Hypothalamus (tissue), 51 donors: ENCODE measurements around the gene PTPRT.
"Not testable (repeated sequence)": the region's sequence is repeated elsewhere in the genome, so short reads cannot be mapped to it uniquely, and the experiment has no call there.

Experiments
- DNase-seq, 51 donors: peaks; one replicate each; lab custom pipeline; 2025; lab: John Stamatoyannopoulos, UW

The PTPRT gene

GRCh38 chr20:43188234-43188653 lies 1.5 kb downstream of the PTPRT start:
- peak in 1 of 51 donors; percentile 42 for DNase-seq

DNA sequence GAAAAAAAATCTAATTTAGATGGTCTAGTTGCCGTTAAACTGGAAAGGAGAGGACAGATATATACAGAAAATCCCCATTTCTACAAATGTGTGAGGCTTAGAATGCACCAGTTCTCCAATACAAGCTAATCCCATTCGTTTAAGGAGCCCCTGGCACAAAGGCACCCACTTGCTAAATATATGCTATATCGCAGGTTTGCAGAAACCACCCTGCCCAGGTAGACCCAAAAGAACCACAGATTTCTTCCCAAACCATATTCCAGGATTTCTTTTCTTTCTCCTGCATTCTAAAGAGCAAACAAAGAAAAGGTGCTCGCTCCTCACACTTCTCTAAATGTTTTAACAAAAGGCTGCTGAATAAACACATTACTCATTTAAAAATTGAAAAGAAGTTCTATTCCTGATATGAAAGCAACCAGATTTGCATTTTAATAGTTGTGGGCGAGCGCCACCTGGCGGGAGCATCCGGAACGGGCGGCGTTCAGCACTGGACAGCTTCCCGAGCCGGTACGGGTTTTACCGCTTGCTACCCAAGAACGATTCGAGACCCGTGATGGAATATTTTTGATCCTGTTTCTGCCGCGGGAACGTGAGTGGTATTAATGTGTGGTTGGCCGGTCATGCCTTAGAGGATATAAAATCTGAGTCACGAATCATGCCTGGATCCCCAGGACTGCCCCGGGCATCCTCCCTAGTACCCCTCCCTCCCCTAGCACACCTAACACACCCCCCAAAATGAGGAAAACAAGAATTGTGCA lies 2.1 kb downstream of the PTPRT start:
- DNase-seq = peak in 50 of 51 donors; percentile 6 to 92 (median 56)

DNA sequence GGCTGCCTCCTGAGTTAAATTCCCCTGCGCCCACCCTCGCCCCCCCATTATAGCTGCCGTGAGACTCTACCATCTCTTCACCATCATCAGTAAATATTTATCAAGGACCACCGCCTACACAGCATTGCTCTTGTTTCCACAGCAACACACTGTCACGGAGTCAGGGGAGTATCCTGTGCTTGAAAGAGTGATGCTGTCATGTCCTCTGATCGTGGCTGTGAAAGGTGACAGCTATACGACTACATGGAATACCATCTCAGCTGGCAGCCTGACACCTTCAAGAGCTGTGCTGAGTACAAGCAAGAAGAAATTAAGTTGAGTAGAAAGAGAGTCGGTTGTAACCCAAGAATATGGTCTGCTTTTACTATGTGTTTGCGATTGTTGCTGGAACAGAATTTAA lies 3.4 kb downstream of the PTPRT start:
- no peak for DNase-seq

- DNase-seq = no peak
Measured at GRCh38 chr20:43185901-43186300, 3.8 kb downstream of the PTPRT start.

- no peak for DNase-seq
Measured at GRCh38 chr20:43183536-43184070, 6.1 kb downstream of the PTPRT start.

- no peak for DNase-seq
Measured at GRCh38 chr20:43178080-43178479, 11.6 kb downstream of the PTPRT start.

DNA sequence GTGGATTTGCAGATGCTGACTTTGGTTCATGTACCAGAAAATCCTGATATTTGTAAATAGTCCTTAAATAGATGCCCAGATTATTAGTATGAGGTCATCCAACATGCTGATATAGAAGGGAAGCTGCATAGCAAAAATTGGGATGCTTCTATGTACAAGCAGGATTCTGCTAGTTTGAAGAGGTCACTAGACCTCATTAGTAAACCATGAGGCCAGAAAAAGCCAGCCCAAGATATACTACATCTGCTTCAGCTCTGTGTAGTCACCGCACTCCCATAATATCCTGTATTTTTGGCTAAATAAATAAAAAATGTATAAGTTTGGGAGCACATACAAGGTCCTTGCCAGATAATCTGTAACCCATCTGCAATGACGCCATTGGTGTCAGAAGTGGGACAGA lies 13.0 kb downstream of the PTPRT start:
- DNase-seq = no peak

DNA sequence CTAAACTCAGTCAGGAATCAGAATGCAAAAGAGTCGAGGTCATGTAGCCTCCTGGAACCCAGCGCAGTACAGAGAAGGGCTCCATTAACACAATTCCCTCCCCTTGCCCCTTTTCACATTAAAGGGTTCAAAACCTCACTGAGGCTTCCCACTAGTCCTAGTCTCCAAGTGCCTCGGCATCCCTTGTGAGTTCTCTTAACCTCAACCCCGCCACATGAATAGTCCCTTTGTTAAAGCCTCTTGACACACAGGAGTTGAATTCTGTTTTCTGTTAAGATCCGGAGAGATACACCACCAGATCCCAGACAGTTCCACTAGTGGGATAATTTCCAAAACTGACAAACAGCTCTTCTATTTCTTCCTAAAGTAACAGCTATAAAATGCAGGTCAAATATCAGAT lies 17.8 kb downstream of the PTPRT start:
- DNase-seq = no peak

DNA sequence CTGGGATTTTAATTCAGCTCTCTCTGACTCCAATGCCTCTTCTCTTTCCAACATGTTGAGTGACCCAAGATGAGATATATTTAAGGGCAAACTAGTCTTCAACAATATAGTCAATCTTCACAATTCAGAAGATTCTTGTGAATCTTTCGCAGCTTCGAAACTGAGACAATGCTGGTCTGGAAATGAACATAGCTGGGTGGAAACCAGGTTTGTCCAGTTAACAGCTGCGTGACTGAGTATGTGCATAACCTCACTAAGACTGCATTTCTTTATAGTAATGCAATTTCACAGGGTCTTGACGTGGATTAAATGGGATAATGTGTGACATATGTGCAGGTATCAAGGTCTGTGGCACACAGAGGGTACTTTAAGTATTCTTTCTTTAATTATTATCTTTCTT lies 18.9 kb downstream of the PTPRT start:
- DNase-seq = no peak

DNA sequence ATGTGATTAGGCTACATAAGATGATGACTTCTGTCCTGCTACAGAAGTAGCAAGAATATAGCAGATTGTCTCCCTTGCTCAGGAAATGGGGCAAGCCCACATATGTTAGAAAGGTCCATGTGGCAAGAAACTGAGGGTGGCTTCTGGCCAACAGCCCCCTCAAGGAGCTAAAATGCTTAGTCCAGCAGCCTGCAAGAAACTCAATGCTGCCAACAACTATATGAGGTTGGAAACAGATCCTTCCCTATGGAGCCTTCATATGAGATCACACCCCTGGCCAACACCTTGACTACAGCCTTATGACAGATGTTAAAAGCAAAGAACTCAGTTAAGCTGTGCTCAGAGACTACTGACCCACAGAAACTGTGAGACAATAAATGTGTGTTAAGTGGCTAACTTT lies 22.1 kb downstream of the PTPRT start:
- DNase-seq = no peak

DNA sequence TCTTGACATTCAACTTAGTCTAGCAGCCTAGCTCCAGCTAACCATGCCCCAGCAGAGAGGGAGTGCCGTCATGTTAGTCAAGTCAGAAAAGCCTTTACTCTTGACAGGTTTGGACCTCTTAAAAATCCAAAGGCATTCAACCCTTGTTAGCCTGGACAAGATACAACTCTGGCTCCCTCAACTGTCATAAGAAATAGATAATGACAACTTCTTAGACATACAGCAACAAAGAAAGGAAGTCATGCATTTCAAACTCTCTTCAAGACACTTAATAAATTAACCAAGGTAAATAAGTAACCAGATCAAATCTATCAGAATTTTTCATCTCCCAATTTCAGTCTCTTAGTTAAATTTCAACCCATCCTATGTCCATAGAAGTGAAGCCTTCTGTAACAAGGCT lies 22.7 kb downstream of the PTPRT start:
- no peak for DNase-seq

- DNase-seq = no peak
Measured at GRCh38 chr20:43165611-43166010, 24.1 kb downstream of the PTPRT start.

GRCh38 chr20:43164736-43165135 lies 25.0 kb downstream of the PTPRT start:
- not testable (repeated sequence) for DNase-seq

- no peak for DNase-seq
Measured at GRCh38 chr20:43161716-43162115, 28.0 kb downstream of the PTPRT start.

DNA sequence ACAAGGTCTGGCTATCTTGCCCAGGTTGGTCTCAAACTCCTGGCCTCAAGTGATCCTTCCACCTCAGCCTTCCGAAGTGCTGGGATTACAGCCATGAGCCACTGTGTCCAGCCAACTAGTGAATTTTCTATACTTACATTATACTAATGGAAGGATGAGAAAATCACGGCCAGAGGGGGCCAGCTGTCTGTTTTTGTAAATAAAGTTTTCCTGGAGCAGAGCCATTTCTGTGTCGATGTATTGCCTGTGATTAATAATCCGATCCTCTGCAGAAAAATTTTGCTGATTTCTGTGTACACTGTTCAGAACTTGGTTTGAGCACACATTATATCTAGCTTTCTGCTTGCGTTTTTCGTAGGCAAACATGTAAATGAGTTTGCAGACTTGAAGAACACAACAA lies 28.8 kb downstream of the PTPRT start:
- DNase-seq = no peak

GRCh38 chr20:43159994-43160393 lies 29.7 kb downstream of the PTPRT start:
- DNase-seq = peak in 19 of 51 donors; percentile 3 to 51 (median 10)

- no peak for DNase-seq
Measured at GRCh38 chr20:43155366-43156100, 34.2 kb downstream of the PTPRT start.

DNA sequence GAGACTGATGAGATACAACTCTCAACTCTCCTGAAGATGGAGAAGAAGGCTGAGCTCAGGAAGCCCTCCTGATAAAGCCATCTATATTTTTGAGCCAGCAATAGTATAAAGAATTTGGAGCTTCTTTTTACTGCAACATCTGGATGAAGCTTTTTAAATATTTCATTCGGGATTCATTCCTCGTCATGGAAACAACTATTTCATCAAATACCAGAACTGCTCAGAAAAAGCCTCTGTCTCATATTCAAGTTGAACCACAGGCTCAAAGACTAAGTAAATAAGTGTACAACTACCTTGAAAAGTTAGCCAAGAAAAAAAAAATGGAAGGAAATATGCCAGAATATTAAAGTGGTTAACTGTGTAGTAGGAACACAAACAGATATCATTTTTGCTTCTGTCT lies 37.8 kb downstream of the PTPRT start:
- DNase-seq = no peak

GRCh38 chr20:43151256-43151655 lies 38.5 kb downstream of the PTPRT start:
- no peak for DNase-seq

DNA sequence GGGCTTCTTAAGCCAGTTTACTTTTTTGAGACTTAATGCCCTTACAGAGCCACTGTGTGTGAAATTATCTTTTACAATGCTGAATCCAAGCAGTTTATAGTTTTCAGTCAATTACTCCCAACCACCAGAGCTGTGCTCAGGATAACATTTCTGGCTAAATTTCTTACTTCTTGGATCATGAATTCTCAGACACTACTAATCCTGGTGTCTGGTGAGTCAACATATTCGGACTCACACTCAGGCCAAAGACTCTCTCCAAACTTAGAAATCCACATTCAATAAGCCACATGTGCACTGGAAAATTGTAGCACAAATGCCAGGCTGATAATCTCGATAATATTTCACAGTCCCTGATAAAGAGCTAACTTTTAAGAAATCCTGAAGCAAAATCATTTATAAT lies 49.0 kb downstream of the PTPRT start:
- DNase-seq = no peak

DNA sequence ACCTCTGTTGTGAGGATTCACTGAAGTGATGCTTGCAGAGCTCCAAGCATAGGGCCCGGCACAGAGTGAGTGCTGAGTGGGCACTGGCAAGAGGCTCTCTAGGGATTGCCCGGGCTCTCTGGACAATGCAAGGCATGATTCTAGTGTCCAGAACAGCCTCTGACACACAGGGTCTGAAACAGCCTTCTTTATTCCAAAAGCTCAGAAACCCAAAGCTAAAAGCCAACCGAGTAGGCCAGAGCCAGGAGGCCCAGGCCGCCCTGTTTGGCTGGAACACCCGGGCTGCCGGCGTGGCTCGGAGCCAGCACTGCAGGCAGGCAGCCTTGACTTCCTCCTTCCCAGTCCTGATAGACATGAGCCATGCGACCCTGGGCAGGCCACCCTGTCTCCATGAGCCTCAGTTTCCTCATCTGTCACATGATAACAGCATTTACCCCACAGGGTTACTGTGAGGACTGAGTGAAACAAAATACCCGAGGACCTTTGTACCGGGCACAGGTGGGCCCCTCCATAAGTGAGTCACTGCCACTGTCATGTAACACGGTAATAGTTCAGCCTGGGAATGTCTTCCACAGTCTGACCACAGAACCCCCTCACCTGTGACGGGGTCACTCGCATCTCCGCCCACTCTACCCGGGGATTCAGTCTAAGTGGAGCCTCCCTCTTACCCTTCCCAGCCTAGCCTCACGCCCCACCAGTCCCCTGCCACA lies 51.5 kb downstream of the PTPRT start:
- DNase-seq = peak in 30 of 51 donors; percentile 4 to 73 (median 32)
